Activated naive CD4-positive, alpha-beta T cell treated with anti-CD3 and anti-CD28 coated beads for 36 hours (primary cell): ENCODE measurements around the gene MPPE1. TPM values are rescaled to one million over a fixed set of nuclear protein-coding genes. Genes with fewer than 3 reads are reported as not detected.

Source experiments
- CTCF ChIA-PET: fragments of 350-600 bp; sonication (Branson Sonifier 250); formaldehyde crosslinking; loops from one replicate; lab custom pipeline; 2021; ENCODE audit warnings: antibody characterized with exemption; lab: Charles Lee
- DNase-seq: peaks from one replicate; pipeline ENCODE4 v3.0.0-alpha.2; 2020
- H3K27ac Mint-ChIP-seq: one replicate; pipeline ENCODE4 v1.8.0; 2021; ENCODE audit warnings: mild to moderate bottlenecking, mixed read lengths
- H3K27me3 Mint-ChIP-seq: one replicate; pipeline ENCODE4 v1.8.0; 2021; ENCODE audit warnings: low read depth, mixed read lengths
- H3K36me3 Mint-ChIP-seq: one replicate; pipeline ENCODE4 v1.8.0; 2021; ENCODE audit warnings: low read depth, mixed read lengths
- H3K4me1 Mint-ChIP-seq: one replicate; pipeline ENCODE4 v1.8.0; 2021; ENCODE audit warnings: low read depth, mixed read lengths
- H3K4me3 Mint-ChIP-seq: one replicate; pipeline ENCODE4 v1.8.0; 2021; ENCODE audit warnings: mild to moderate bottlenecking, moderate library complexity, mixed read lengths
- H3K9me3 Mint-ChIP-seq: one replicate; pipeline ENCODE4 v1.8.0; 2021; ENCODE audit warnings: mixed read lengths
- intact Hi-C: fragments of 100-400 bp; cut with micrococcal nuclease; formaldehyde crosslinking; loops from one replicate; pipeline ENCODE4 v1.15.1; 2023
- total RNA-seq, 2 experiments: library from RNA; stranded (reverse); gene quantifications; one replicate each; pipeline ENCODE4 v1.2.3, GENCODE V29; 2021

Gene MPPE1
- total RNA-seq, 2 experiments from 2014 or later = 30.4 to 34.3 TPM

DNA sequence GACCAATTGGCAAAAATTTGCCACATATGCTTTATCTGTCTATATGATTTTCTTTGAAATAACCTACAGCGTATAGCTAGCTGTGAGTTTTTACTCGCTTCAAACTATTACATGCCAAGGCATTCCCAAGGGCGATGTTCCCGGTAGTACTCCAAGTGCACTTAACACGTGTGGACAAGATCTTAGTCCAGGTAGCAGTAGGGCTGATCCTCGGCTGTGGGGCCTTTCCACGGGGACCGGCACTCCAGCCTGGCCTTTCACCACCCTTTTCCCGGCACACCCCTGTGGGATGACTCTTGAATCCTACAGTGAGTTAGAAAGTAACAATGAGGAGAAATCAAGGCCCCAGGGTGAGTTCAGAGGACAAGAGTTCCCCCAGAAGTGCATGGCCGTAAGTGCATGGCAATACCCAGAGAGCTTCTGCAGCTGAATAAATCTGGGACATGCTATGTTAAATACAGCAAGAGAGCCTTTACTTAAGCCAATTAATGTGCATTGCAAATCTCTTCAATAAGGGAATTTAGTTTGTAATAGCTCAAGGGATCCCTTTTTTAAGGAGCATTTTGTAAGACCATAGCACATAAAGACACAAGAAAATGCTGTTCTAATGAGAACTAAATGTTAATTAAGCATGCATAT, 30.5 kb downstream of the MPPE1 start:
- no peak for DNase-seq
- Mint-ChIP-seq H3K27ac (no peak overlapping the region), H3K9me3 (peaks cover 1% of the 10 kb centered on the region), H3K36me3 (peaks cover 2% of the 10 kb centered on the region), H3K27me3 (no peaks in the 10 kb centered on the region), H3K4me1 (no peaks in the 10 kb centered on the region), H3K4me3 (no peak overlapping the region)
- CTCF ChIA-PET = interaction anchor here (0.6 kb wide), 1 partner anchor 55 kb away, joined by 4 read pairs; no protein-coding TSS in a partner anchor
- intact Hi-C loops = no loop called here

DNA sequence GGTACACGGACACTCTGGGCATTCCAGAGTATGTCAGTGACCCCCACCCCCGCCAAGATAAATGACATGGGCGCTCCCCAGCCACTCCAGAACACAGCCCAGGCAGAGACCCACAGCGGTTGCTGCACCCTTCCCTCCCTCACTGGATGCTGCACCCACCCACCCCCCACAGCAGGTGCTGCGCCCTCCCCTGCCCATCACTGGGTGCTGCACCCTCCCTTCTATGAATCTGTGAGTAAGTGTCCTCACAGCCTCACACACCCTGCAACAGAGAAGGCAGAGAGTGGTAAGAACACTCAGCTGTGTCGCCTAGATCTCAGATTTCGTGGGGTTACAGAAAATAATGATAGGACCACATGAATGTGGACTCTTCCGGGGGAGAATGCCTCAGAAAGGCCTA, 33.4 kb downstream of the MPPE1 start:
- CTCF ChIA-PET = no interaction called here
- peaks cover 2% of the 10 kb centered on the region for H3K36me3 Mint-ChIP-seq
- no peak overlapping the region for H3K27ac Mint-ChIP-seq
- H3K9me3 Mint-ChIP-seq = peaks cover 1% of the 10 kb centered on the region
- intact Hi-C loops = no loop called here
- no peaks in the 10 kb centered on the region for H3K4me1 Mint-ChIP-seq
- H3K27me3 Mint-ChIP-seq = peaks cover 2% of the 10 kb centered on the region
- no peak for DNase-seq
- no peak overlapping the region for H3K4me3 Mint-ChIP-seq

DNA sequence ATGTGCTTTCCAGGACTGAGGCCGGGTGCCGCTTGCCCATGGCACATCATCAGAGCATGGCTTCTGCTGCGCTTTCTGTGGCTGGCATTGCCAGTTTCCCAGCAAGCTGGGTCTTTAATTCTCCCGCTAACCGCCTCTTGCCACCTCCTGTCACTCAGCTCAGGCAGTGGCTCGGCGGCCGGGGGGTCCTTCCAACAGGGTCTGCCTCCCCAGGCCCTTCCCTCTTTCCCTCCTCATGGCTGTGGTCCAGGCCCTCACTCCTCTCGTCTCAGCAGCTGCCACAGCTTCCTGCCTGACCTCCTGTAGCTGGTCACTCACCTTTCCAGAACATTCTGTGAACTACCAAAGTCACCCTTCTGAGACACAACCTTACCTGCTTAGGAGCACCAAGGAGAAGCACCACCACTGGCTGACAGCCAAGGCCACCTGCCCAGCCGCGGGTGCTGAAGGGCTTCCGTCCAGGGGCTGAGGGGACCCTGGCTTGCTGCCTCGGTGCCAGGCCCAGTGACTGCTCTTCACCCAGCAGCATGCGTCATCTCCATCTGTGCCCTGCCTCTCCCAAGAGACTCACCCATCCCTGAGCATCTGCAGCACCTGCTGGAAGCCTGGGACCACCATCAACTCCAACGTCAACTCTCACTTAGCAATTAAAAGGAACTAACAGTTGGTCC, 34.3 kb downstream of the MPPE1 start:
- H3K27me3 Mint-ChIP-seq = peaks cover 2% of the 10 kb centered on the region
- peaks cover 1% of the 10 kb centered on the region for H3K9me3 Mint-ChIP-seq
- no peak overlapping the region for H3K27ac Mint-ChIP-seq
- no peak for DNase-seq
- CTCF ChIA-PET = no interaction called here
- H3K36me3 Mint-ChIP-seq = peaks cover 2% of the 10 kb centered on the region
- H3K4me1 Mint-ChIP-seq = no peaks in the 10 kb centered on the region
- H3K4me3 Mint-ChIP-seq = no peak overlapping the region
- intact Hi-C loops = no loop called here

DNA sequence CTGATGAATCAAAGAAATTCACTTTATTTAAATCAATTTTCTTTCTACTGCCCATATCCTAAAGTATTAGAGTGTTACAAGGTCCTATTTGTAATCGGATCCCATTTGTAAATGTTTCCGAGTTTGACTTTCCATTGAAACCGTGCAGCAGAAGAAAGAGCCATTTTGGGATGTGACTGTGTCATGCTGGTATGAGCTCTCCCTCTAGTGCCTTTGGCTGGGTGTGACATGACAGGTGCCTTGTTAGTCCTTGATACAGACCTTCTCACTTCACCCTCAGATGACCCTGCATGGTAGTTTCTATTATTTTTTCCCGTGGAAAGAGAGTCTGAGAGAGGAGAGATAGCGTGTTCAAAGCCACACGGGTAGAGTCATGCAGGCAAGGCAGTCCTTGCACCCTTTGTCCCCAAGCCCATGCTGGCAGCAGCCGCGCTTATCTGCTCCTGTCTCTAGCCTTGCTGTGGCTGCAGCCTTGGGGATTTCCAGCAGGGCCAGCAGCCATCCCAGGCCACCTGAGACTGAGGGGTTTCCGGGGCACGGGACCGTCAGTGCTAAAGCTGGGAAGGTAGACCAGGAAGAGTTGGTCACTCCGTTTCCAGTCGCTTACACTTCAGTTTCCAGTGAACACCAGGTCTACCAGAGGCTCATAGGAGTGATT, 35.5 kb downstream of the MPPE1 start:
- DNase-seq = peak; percentile 33
- peaks cover 2% of the 10 kb centered on the region for H3K36me3 Mint-ChIP-seq
- H3K9me3 Mint-ChIP-seq = peaks cover 1% of the 10 kb centered on the region
- intact Hi-C loops = loop anchor here (1.0 kb wide), 1 partner anchor 139 kb away; no protein-coding TSS in a partner anchor
- H3K27ac Mint-ChIP-seq = no peak overlapping the region
- H3K4me1 Mint-ChIP-seq = no peaks in the 10 kb centered on the region
- CTCF ChIA-PET = no interaction called here
- H3K4me3 Mint-ChIP-seq = no peak overlapping the region
- H3K27me3 Mint-ChIP-seq = peaks cover 4% of the 10 kb centered on the region

DNA sequence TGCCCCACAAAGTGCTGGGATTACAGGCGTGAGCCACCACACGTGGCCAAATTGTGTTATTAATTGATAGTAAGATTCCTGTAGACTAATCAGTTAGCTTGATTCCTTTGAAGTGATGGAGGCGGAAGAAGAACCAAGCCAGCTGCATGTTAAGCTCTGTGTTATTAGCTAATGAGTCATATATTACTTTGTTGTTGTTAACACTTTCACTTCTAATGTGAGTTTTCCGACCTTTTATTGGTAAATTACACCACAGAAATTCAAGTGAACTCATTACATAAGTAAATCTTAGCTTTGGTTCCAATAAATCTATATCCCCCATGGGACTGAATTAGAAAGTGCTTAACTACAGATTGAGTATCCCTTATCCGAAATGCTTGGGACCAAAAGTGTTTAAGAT, 36.6 kb downstream of the MPPE1 start:
- peaks cover 4% of the 10 kb centered on the region for H3K27me3 Mint-ChIP-seq
- CTCF ChIA-PET = interaction anchor here (0.6 to 0.9 kb wide), 2 partner anchors 10 to 24 kb away, joined by 3 read pairs; no protein-coding TSS in a partner anchor
- H3K9me3 Mint-ChIP-seq = peaks cover 1% of the 10 kb centered on the region
- DNase-seq = no peak
- intact Hi-C loops = no loop called here
- H3K36me3 Mint-ChIP-seq = peaks cover 2% of the 10 kb centered on the region
- H3K4me3 Mint-ChIP-seq = no peak overlapping the region
- H3K4me1 Mint-ChIP-seq = no peaks in the 10 kb centered on the region
- no peak overlapping the region for H3K27ac Mint-ChIP-seq

DNA sequence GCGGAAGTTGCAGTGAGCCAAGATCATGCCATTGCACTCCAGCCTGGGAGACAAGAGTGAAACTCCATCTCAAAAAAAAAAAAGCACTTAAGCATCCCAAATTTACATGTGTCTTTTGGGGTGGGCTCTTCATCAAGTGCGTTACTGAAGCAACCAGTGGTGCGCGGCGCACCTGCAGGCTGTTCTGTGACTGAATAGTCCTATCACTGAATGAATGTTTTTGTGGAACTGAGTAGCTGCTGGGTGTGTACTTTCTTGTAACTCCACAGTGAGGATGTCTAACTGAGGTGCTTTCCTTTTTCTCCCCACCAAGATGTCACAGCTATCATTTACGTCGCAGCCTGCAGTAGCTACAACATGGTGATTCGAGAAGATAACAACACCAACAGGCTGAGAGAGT, 39.9 kb downstream of the MPPE1 start:
- CTCF ChIA-PET = interaction anchor here (1.2 kb wide), 1 partner anchor 135 kb away, joined by 3 read pairs; no protein-coding TSS in a partner anchor
- H3K4me1 Mint-ChIP-seq = no peaks in the 10 kb centered on the region
- intact Hi-C loops = no loop called here
- no peak overlapping the region for H3K4me3 Mint-ChIP-seq
- no peak overlapping the region for H3K27ac Mint-ChIP-seq
- no peaks in the 10 kb centered on the region for H3K36me3 Mint-ChIP-seq
- peaks cover 4% of the 10 kb centered on the region for H3K27me3 Mint-ChIP-seq
- H3K9me3 Mint-ChIP-seq = no peaks in the 10 kb centered on the region
- no peak for DNase-seq

DNA sequence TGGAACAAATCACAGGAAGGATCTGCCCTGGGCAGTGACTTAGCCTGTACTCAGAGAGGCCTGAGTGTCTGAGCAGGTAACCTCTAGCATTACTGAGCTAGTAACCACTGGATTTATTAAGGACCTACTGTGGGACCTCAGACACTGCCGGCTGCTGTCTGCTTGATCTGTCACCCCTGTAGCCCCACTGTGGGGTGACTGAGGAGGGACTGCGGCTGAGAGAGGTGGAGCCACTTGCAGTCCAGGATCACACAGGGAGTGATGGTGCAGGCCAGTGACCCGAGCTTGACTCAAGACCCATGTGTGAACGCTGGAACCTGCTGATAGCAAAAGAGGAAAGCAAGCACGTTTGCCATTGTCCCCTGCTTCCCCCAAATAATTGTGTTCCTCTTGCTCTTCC, 41.4 kb downstream of the MPPE1 start:
- no peak overlapping the region for H3K4me3 Mint-ChIP-seq
- CTCF ChIA-PET = no interaction called here
- H3K36me3 Mint-ChIP-seq = no peaks in the 10 kb centered on the region
- DNase-seq = no peak
- intact Hi-C loops = no loop called here
- peaks cover 4% of the 10 kb centered on the region for H3K27me3 Mint-ChIP-seq
- H3K27ac Mint-ChIP-seq = no peak overlapping the region
- no peaks in the 10 kb centered on the region for H3K4me1 Mint-ChIP-seq
- H3K9me3 Mint-ChIP-seq = no peaks in the 10 kb centered on the region

DNA sequence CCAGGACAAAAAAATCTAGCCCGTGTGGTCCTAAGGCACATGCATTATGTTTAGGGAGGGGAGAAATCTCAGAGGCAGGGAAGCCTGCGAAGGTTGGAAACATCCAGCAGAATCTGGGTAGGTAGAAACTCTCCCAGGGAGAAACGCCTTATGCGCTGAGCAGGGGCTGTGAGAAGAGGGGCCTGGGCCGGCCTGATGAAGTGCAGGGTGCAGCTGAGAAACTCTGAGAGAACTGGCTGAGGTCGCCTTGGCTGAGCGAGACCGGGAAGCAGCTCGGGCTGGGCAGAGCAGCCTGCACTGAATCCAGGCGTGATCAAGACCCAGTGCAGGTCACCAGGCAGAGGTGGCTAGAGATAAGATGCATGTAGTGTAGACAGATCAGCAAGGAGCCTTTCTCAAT, 41.8 kb downstream of the MPPE1 start:
- intact Hi-C loops = no loop called here
- Mint-ChIP-seq H3K27ac (no peak overlapping the region), H3K36me3 (no peaks in the 10 kb centered on the region), H3K4me1 (no peaks in the 10 kb centered on the region), H3K4me3 (no peak overlapping the region), H3K27me3 (peaks cover 3% of the 10 kb centered on the region), H3K9me3 (no peaks in the 10 kb centered on the region)
- DNase-seq = no peak
- CTCF ChIA-PET = no interaction called here

DNA sequence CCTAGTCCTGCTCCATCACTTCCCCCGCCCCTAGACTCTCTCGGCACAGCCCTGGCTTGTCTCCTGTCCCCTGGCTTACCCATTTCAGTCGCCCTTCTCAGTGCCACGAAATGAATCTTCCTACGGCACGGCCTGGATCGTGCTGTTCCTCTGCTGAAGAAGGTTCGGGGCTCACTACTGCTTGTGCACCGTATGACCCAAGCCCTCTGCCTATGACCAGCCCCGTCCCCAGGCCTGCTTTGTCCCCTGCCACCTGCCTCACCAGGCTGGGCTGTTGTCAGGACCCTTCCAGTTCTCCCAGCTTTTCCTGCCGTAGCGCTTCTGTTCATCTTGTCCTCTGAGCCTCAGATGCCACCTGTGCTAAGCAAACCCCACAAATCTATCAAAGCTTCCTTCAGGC, 43.0 kb downstream of the MPPE1 start:
- intact Hi-C loops = no loop called here
- Mint-ChIP-seq H3K4me1 (no peaks in the 10 kb centered on the region), H3K4me3 (no peak overlapping the region), H3K27me3 (peaks cover 2% of the 10 kb centered on the region), H3K9me3 (no peaks in the 10 kb centered on the region), H3K36me3 (no peaks in the 10 kb centered on the region), H3K27ac (no peak overlapping the region)
- CTCF ChIA-PET = no interaction called here
- DNase-seq = no peak

DNA sequence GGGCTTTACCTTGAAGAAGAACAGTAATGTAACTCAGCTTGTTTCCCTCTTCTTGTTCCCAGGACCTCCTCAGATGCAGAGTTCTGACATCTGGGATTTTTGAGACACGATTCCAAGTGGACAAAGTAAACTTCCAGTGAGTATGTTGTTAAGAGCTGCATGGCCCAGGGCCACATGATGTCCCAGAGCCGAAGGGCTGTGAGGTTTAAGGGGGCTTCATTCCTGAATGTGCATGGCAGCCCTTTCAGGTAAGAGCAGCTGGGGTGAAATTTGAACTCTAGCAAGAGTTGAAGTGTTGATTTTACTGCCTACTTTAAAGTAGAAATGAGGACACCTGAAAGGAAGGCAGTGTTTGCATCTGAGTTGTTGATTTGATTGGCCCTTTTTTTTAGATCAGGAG, 43.6 kb downstream of the MPPE1 start:
- no peak for DNase-seq
- Mint-ChIP-seq H3K4me3 (no peak overlapping the region), H3K27me3 (peaks cover 2% of the 10 kb centered on the region), H3K36me3 (no peaks in the 10 kb centered on the region), H3K9me3 (no peaks in the 10 kb centered on the region), H3K27ac (no peak overlapping the region), H3K4me1 (no peaks in the 10 kb centered on the region)
- intact Hi-C loops = no loop called here
- CTCF ChIA-PET = no interaction called here

DNA sequence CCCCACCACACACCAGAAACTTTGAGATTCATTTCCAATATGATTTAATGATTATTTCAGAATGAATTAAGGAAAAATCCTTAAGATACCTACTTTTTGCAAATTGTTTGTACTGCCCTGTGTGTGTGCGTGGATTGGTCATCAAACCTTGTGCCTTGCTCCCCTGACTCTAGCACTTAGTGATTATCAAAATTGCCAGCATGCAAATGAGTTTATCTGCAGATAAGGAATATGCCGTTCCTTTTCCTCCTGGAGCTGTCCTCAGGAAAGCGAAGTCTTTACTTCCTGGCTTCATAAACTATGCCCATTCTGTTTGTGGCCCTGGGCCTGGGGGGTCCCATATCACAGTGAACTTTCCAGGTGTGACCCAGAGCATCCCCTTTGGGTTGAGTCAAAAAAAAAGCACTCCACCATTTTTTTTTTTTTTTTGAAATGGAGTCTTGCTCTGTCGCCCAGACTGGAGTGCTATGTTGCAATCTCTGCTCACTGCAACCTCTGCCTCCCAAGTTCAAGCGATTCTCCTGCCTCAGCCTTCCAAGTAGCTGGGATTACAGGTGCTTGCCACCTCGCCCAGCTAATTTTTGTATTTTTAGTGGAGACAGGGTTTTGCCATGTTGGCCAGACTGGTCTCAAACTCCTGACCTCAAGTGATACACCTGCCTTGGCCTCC, 45.5 kb downstream of the MPPE1 start:
- peaks cover 3% of the 10 kb centered on the region for H3K4me1 Mint-ChIP-seq
- H3K4me3 Mint-ChIP-seq = no peak overlapping the region
- intact Hi-C loops = no loop called here
- no peak for DNase-seq
- CTCF ChIA-PET = interaction anchor here (0.5 to 0.6 kb wide), 2 partner anchors 32 to 851 kb away, joined by 3 read pairs; no protein-coding TSS in a partner anchor
- H3K27ac Mint-ChIP-seq = no peak overlapping the region
- no peaks in the 10 kb centered on the region for H3K27me3 Mint-ChIP-seq
- no peaks in the 10 kb centered on the region for H3K36me3 Mint-ChIP-seq
- no peaks in the 10 kb centered on the region for H3K9me3 Mint-ChIP-seq

DNA sequence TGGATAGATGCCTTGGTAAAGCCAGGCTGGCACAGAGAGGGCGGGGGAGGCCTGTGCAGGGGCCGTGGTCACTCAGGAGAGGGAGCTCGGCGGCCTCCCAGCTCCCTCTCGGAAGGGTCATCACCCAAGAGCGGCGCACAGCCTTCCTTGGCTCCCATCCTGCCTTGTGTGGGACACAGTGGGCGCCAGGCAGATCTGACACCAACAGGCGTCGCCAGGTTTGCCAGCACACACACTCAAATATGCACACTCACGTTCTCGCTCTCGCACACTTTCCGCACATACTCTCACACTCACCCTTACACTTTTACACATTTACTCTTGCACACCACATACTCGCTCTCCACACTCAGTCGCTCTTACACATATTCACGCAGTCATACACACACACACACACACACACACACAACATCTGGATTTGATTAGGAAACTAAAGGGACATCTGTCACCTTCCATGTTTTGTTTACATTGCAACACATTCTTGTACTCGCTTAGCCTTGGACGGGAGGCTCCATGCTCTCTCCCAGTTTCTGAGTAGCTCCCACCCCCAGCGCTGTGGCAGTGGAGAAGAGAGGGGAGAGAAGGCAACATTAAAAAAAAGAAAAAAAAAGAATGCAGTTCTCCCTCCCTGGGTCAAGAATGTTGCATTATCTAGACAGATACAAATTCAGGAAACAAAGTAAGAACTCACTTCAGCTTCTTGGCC, 46.4 kb downstream of the MPPE1 start:
- no peaks in the 10 kb centered on the region for H3K36me3 Mint-ChIP-seq
- peaks cover 7% of the 10 kb centered on the region for H3K4me1 Mint-ChIP-seq
- H3K27me3 Mint-ChIP-seq = no peaks in the 10 kb centered on the region
- DNase-seq = no peak
- CTCF ChIA-PET = interaction anchor here (0.6 kb wide), 1 partner anchor 33 kb away, joined by 3 read pairs; no protein-coding TSS in a partner anchor
- H3K4me3 Mint-ChIP-seq = no peak overlapping the region
- H3K27ac Mint-ChIP-seq = no peak overlapping the region
- intact Hi-C loops = no loop called here
- H3K9me3 Mint-ChIP-seq = no peaks in the 10 kb centered on the region
